Spleen (tissue), 11 donors: ENCODE measurements around the gene KIAA1191. TPM values are rescaled to one million over a fixed set of nuclear protein-coding genes. Genes with fewer than 3 reads are reported as not detected.

Experiments used
- DNase-seq: peaks from one replicate; pipeline ENCODE4 v3.0.0-alpha.2; 2020
- H3K27ac ChIP-seq, 8 donors: fragments of 200-600 bp; sonication (generic) in 7 of 8; 1 replicate in 4 of 8; 2 replicates in 4 of 8; pipeline versions ENCODE4 v1.5.0 to v1.8.0; 2016 to 2021; ENCODE audit warnings: inconsistent platforms in 4 of 8, mild to moderate bottlenecking in 4 of 8, moderate library complexity in 1 of 8
- H3K27me3 ChIP-seq, 7 donors: fragments of 200-600 bp; sonication (generic) in 6 of 7; replicated peaks in 1 of 7; 1 replicate in 4 of 7; 2 replicates in 3 of 7; pipeline versions ENCODE4 v1.5.0 to v1.8.0; 2016 to 2021; ENCODE audit warnings: inconsistent platforms in 3 of 7, mild to moderate bottlenecking in 1 of 7
- H3K36me3 ChIP-seq, 6 donors: fragments of 200-600 bp; sonication (generic) in 5 of 6; 1 replicate in 4 of 6; 2 replicates in 2 of 6; pipeline versions ENCODE4 v1.5.0 to v1.8.0; 2016 to 2021; ENCODE audit warnings: inconsistent platforms in 2 of 6
- H3K4me1 ChIP-seq, 6 donors: fragments of 200-600 bp; sonication (generic) in 5 of 6; 1 replicate in 3 of 6; 2 replicates in 3 of 6; pipeline versions ENCODE4 v1.5.0 to v1.8.0; 2016 to 2021; ENCODE audit warnings: inconsistent platforms in 3 of 6
- H3K4me3 ChIP-seq, 8 donors: fragments of 200-600 bp; sonication (generic) in 7 of 8; 1 replicate in 4 of 8; 2 replicates in 4 of 8; pipeline versions ENCODE4 v1.5.0 to v1.8.0; 2016 to 2021; ENCODE audit warnings: inconsistent platforms in 4 of 8, mild to moderate bottlenecking in 4 of 8, moderate library complexity in 2 of 8
- H3K9me3 ChIP-seq, 8 donors: fragments of 200-600 bp; sonication (generic) in 7 of 8; 1 replicate in 4 of 8; 2 replicates in 4 of 8; pipeline versions ENCODE4 v1.5.0 to v1.8.0; 2016 to 2021; ENCODE audit warnings: inconsistent platforms in 4 of 8
- POLR2A ChIP-seq, 3 donors: fragments of 450-650 bp; IDR thresholded peaks; one replicate each; pipeline ENCODE4 v1.5.1; 2017; ENCODE audit warnings: antibody characterized with exemption in 3 of 3, mild to moderate bottlenecking in 1 of 3
- POLR2AphosphoS5 ChIP-seq, 3 donors: sonication (generic); formaldehyde crosslinking; IDR thresholded peaks; one replicate each; pipeline ENCODE4 v1.5.1; 2017; ENCODE audit warnings: antibody characterized with exemption in 3 of 3
- WGBS, 5 donors: extraction: QIAGEN DNeasy Blood & Tissue Kit in 3 of 5; methylation state at CpG; one replicate each; pipeline versions ENCODE4 v1.1.5 to v1.1.7; 2013 to 2018; 5-methylcytosine and 5-hydroxymethylcytosine counted together
- intact Hi-C: fragments of 100-400 bp; cut with DNase I; formaldehyde crosslinking; loops from one replicate; pipeline ENCODE4 v1.15.0; 2023; ENCODE audit warnings: low total_unique reads
- polyA plus RNA-seq, 3 donors: library from polyadenylated mRNA; stranded (reverse); fragments of 200-250 nt; gene quantifications; one replicate each; pipeline ENCODE4 v1.2.1, GENCODE V29; 2013
- total RNA-seq, 7 donors: library from RNA; depleted of rRNA in 3 of 7; stranded (reverse); fragments of >200 nt in 3 of 7; fragmentation: NEBNext Ultra II Directional in 4 of 7; extraction: Animal tissue kit (Norgen Biotek cat#: 25700) in 4 of 7; gene quantifications; one replicate each; pipeline versions ENCODE4 v1.1.0 to v1.2.1, GENCODE V29; 2016 to 2021
- TF ChIP-seq, protein P1 (sequence below), 11 experiments: fragments of 200-600 bp in 7 of 11; fragments of 450-650 bp in 4 of 11; sonication (generic) in 4 of 11; IDR thresholded peaks in 8 of 11; conservative IDR thresholded peaks in 3 of 11; 1 replicate in 7 of 11; 2 replicates in 4 of 11; pipeline versions ENCODE4 v1.4.0 to v1.8.0; 2016 to 2021; ENCODE audit warnings: antibody characterized with exemption in 11 of 11, inconsistent platforms in 4 of 11, mild to moderate bottlenecking in 1 of 11
- donor health status: healthy with polysubstance abuse.
- donor health status: DM: no; HTN: no; CAD: no; lungs with moderate emphysema.
- donor health status: DM: no; HTN: no; CAD: no.
- donor health status: Bipolar disorder and iron deficiency.
- donor health status: healthy.
- donor health status: DM: no; HTN: no; CAD: no.
- donor health status: DM: yes; HTN: yes; CAD: no.

KIAA1191 gene
- total and polyA plus RNA-seq, 10 donors: 24.4 to 99.0 (median 69.4) TPM

DNA sequence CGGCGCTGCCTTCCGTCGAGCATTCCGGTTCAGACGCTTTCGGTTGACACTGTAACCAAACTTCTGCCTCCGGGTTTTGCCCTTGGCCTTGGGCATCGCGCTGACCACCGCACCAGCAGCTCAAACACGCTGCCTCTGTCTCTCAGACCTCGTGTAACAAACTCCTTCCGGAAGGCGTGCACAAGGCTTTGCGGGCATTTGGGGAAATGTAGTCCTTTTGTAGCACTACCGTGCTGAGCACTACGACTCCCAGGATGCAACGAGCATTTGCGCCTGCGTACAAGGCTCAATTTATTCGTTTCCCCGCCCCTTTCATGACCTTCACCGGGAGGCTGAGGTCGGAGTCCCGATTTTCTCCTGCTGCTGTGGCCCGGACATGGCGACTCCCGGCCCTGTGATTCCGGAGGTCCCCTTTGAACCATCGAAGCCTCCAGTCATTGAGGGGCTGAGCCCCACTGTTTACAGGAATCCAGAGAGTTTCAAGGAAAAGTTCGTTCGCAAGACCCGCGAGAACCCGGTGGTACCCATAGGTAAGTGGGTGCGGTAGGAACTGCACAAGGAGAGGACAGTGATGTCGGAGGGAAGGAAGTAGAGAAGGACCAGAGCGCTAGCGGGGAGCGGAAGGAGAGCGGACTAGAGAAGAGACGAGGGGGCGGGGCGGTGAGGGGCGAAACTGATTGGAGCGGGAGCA lies 27.0 kb upstream of the KIAA1191 start, which contains the start of the genes HIGD2A and NOP16:
HIGD2A (plus strand) TSS at position 308 of the 691 bp plus-strand sequence; CDS start at position 377, 69 bp downstream.
NOP16 (minus strand) TSS at position 155 of the 691 bp plus-strand sequence; CDS start at position 96, 59 bp downstream.
- intact Hi-C loops: no loop called here
- Histone ChIP-seq H3K9me3 (no peaks in the 10 kb centered on the region), H3K4me3 (peak within 1 kb of the TSS; percentile 66 to 99 (median 95)), H3K36me3 (peaks cover 0 to 67% (median 42%) of the 10 kb centered on the region in 6 donors), H3K27ac (peak within 1 kb of the TSS; percentile 88 to 98 (median 97)), H3K27me3 (no peaks in the 10 kb centered on the region), H3K4me1 (peaks cover 12 to 61% (median 37%) of the 10 kb centered on the region in 6 donors)
- TF ChIP-seq POLR2A (IDR thresholded peaks at IDR 0.05) (no peak), POLR2AphosphoS5 (IDR thresholded peaks at IDR 0.05) (peak; percentile 76 to 92 (median 87))
- TF ChIP-seq, protein P1, sequence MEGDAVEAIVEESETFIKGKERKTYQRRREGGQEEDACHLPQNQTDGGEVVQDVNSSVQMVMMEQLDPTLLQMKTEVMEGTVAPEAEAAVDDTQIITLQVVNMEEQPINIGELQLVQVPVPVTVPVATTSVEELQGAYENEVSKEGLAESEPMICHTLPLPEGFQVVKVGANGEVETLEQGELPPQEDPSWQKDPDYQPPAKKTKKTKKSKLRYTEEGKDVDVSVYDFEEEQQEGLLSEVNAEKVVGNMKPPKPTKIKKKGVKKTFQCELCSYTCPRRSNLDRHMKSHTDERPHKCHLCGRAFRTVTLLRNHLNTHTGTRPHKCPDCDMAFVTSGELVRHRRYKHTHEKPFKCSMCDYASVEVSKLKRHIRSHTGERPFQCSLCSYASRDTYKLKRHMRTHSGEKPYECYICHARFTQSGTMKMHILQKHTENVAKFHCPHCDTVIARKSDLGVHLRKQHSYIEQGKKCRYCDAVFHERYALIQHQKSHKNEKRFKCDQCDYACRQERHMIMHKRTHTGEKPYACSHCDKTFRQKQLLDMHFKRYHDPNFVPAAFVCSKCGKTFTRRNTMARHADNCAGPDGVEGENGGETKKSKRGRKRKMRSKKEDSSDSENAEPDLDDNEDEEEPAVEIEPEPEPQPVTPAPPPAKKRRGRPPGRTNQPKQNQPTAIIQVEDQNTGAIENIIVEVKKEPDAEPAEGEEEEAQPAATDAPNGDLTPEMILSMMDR (IDR thresholded peaks at IDR 0.05 in 8 of 11, conservative IDR thresholded peaks at IDR 0.05 in 3 of 11): peak in 10 of 11 experiments; percentile 9 to 66 (median 51)
- 0 to 1% (median 1%) methylated on average over 41 to 47 of the region's 47 CpGs for WGBS, 5 donors
- DNase-seq: peak; percentile 99

DNA sequence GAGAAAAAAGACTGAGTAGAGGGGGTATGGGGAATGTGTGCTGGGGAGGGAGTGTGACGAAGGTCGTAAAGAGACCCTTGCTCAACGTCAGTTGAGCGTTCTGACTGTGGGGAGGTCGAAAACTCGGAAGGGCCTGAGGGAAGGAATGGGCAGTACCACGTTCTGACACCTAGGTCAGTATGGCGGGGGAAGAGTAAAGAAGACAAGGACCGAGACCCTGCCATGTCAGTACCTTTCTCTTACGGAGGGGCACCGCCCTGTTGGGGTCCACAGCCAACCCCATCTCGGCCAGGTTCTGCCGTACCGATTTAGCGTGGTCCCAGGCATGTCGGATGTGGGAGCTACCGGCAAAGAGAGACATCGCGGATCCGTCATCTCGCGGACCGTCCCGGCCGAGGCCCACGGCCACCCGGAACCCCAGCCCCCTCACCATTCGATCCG lies 26.5 kb upstream of the KIAA1191 start:
- peaks cover 0 to 67% (median 46%) of the 10 kb centered on the region in 6 donors for H3K36me3 ChIP-seq
- H3K9me3 ChIP-seq: no peaks in the 10 kb centered on the region
- H3K4me3 ChIP-seq: peak overlapping the region; percentile 66 to 99 (median 95)
- H3K4me1 ChIP-seq: peaks cover 12 to 61% (median 37%) of the 10 kb centered on the region in 6 donors
- WGBS, 5 donors: 0 to 1% (median 0%) methylated on average over 12 to 29 of the region's 29 CpGs
- no peak for DNase-seq
- H3K27ac ChIP-seq: peak overlapping the region in 7 of 8 donors; percentile 88 to 98 (median 97)
- intact Hi-C loops: no loop called here
- H3K27me3 ChIP-seq: no peaks in the 10 kb centered on the region
- TF ChIP-seq POLR2A (IDR thresholded peaks at IDR 0.05) (no peak), POLR2AphosphoS5 (IDR thresholded peaks at IDR 0.05) (no peak)
- TF ChIP-seq, protein P1 (IDR thresholded peaks at IDR 0.05 in 8 of 11, conservative IDR thresholded peaks at IDR 0.05 in 3 of 11): no peak

DNA sequence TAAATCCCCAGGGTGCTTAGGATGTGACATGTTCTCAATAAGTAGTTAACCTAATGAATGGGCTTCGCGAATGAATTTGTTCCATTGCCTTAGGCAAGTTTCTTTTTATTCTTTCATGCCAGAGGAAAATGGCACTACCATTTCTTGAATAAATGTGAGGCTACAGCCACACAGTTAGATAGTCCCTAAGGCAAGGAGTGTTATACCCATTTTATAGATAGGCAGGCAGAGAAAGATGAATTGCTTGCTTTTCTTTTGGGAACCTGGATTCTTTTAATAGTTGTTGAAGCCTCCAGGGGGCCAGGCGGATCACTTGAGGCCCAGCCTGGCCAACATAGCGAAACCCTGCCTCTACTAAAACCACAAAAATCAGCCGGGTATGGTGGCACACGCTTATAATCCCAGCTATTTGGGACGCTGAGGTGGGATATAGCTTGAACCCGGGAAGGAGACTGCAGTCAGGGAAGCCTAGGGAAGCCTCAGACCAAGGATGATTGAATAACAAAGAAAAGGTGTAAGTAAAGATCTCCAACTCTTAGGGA lies 25.9 kb upstream of the KIAA1191 start:
- 35 to 38% (median 36%) methylated on average over 8 of the region's 8 CpGs for WGBS, 5 donors
- TF ChIP-seq, protein P1 (IDR thresholded peaks at IDR 0.05 in 8 of 11, conservative IDR thresholded peaks at IDR 0.05 in 3 of 11): no peak
- no peak for TF ChIP-seq POLR2A (IDR thresholded peaks at IDR 0.05)
- intact Hi-C loops: no loop called here
- peak overlapping the region in 1 of 8 donors; percentile 98 for H3K27ac ChIP-seq
- H3K27me3 ChIP-seq: no peaks in the 10 kb centered on the region
- H3K9me3 ChIP-seq: no peaks in the 10 kb centered on the region
- peak; percentile 20 for DNase-seq
- peaks cover 0 to 67% (median 45%) of the 10 kb centered on the region in 6 donors for H3K36me3 ChIP-seq
- H3K4me1 ChIP-seq: peaks cover 12 to 60% (median 34%) of the 10 kb centered on the region in 6 donors
- H3K4me3 ChIP-seq: peak overlapping the region; percentile 66 to 99 (median 95)

DNA sequence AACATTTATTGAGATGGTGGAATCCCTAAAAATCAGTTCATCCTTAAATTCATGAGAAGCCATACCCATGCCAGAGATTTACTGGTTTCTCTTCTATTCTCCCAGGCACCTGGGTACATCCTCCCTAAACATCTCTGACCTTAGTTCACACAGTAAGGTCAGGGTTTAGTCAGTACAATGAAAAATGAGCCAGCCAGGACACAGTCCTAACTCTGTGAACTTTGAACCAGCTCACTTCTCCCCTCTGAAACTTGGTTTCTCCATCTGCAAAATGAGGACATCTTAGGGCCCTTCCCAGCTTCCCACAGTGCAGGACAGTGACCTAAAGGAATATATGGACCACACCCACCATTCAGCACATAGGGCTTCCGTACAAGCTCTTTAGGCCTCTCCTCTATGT lies 24.9 kb upstream of the KIAA1191 start:
- Histone ChIP-seq H3K27ac (no peak overlapping the region), H3K27me3 (no peaks in the 10 kb centered on the region), H3K4me3 (no peak overlapping the region), H3K36me3 (peaks cover 0 to 67% (median 47%) of the 10 kb centered on the region in 6 donors), H3K9me3 (no peaks in the 10 kb centered on the region), H3K4me1 (peaks cover 12 to 51% (median 33%) of the 10 kb centered on the region in 6 donors)
- intact Hi-C loops: no loop called here
- no peak for DNase-seq
- TF ChIP-seq POLR2AphosphoS5 (IDR thresholded peaks at IDR 0.05): no peak
- TF ChIP-seq, protein P1 (IDR thresholded peaks at IDR 0.05 in 8 of 11, conservative IDR thresholded peaks at IDR 0.05 in 3 of 11): no peak
- TF ChIP-seq POLR2A (IDR thresholded peaks at IDR 0.05): no peak
- 66 to 95% (median 78%) methylated on average over 1 of the region's 1 CpG for WGBS, 5 donors
